Activated naive CD8-positive, alpha-beta T cell treated with anti-CD3 and anti-CD28 coated beads, Interleukin-2, amount 50 U/mL, for 16 hours (primary cell): ENCODE measurements around the gene SPOCD1.

ENCODE experiments used
- DNase-seq: peaks from one replicate; pipeline ENCODE4 v3.0.0-alpha.2; 2020; ENCODE audit warnings: low read depth, low spot score

SPOCD1 gene

DNA sequence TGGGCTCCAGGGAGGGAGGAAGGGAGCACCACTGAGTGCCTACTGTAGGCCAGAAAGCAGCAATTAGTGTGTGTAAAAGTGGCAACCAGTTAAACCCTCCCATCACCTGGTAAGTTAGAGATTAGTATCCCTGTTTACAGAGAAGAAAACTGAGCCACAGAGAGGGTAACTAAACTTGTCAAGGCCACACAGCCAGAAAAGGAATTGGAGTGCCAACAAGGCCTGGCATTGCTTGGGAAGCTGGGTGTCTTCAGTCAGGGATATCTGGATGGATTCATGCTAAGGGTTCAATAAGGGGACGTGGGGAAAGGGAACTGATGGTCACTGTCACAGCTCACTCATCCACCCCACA is 28.1 kb downstream of the SPOCD1 start:
- no peak for DNase-seq

DNA sequence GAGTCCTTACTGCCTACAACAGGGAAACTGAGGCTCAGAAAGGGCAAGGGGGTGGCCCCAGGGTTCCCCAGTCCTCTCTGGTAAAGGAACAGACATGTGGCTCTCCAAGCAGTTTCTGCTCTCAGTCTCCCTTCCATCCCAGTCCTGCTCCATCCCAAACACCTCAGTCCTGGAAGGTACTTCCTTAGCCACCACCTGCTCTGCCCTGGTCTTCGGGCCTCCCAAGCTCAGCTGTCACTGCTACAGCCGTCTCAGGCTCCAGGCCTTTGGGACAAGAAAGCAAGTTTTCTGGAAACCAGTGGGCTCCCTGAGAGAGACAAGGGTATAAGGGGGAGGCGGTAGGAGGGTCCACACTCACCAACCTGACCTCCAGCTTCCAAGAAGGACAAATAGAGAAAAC is 28.6 kb downstream of the SPOCD1 start:
- no peak for DNase-seq

DNA sequence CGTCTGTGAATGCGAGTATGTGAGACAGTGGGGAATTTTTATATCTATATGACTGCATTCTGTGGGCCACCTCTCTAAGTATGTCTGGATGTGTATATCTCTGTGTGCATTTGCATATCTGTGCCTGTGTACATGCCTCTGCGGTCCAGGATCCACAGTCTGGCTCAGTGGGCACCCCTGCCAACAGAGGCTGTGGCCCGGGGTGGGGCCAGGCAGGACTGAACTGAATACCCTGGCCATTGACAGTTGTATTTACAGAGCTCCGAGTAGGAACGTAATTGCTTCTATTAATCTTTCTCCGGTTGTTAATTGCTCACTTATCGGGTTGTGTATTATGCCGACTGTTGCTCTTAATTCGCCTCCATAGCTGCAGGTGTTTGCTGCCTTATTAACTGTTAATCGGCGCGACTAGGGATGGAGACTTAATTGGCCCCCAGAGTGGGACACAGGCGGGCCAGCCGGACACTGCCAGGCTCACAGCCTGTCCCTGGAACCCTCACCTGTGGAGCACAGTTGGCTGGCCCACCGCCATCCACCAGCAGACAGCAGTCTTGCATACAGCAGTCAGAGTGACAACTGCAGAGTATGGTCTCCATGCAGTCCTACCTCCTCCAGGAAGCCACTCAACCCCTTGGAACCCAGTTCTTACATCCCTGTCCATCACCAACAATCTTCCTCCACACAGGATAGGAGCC is 29.3 kb downstream of the SPOCD1 start:
- no peak for DNase-seq

DNA sequence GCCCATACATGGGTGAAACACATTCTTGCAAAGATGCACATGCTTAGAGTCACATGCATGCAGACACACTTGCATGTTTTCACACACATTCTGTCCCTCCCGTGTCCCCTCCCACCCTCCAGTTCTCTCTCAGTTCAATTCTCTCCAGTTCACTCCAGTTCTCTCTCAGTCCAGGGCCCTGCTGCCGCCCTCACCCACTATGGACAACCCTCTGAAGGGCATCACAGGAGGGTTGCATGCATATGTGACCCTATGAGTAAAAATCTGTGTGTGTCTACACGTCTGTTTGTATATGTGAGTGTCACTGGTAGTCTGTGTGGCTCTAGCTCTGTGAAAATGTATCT is 29.9 kb downstream of the SPOCD1 start:
- DNase-seq = no peak

DNA sequence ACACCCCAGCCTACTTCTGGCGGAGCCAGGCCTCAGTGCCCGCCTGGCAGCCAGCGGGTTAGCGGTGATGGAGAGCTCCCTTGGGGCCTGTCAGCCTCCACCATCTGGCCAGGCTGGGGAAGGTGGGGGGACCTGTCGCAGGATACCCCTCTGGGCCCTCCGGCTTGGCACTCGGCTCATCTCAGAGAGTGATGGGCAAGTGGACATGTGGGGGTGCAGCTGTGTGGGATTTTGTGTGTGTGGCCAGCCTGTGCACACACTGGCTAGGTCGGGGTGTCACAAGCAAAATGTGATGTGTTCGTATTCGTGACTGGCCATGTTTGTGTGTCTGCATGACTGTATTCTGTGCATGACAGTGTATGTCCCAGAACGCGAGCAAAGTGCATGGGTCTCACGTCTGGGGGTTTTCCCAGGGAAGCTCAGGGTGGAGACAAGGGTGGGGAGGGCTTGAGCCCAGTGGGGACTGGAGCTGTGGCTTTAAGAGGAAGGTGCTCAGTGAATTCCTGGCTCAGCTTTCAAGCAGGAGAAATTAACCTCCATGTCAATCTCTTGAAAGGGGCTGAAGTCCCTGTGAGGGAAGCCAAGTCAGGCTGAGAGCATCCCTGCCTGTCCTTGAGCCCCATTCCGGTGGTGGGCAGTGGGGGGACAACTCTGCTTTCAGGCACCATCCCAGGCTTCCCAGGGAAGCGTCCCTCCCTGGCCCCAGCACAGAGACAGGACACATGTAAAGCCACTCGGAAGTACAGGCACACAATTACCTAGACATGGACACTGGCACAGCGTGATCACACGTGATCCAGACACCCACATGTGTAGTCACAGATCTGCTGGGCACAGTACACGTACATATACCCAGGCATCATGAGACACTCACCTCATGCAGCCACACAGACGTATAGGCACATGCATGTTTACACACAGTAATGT is 30.5 kb downstream of the SPOCD1 start:
- DNase-seq = no peak

DNA sequence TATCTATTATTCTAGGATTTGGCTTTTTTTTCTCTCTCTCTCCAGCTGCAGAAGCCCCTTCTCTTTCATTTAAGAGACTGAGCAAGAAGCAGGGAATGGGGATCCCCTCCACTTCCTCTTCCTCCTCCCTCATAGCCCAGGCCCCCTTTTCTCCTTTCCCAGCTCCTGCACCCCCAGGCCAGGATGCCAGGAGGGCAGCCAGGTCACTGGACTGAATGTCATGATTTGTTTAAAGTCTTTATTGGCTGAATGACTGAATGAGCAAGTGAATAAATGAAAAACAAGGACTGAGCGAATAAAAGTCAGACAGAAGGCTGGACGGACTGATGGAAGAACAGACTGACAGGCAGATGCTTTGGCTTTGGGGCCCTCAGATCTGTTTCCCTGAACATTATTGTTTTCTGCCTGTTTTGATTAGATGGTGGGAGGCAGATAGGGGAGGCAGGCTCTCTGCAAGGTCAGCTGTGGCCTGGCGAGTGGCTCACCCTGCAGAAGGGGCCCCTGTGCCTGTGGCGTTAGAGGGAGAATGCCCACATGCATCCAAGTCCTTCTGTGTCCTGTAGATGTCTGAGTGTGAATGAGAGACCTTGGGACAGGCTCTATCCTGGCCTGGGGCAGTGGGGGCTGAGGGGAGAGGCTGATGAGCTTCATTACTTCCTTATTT is 31.3 kb downstream of the SPOCD1 start:
- no peak for DNase-seq

DNA sequence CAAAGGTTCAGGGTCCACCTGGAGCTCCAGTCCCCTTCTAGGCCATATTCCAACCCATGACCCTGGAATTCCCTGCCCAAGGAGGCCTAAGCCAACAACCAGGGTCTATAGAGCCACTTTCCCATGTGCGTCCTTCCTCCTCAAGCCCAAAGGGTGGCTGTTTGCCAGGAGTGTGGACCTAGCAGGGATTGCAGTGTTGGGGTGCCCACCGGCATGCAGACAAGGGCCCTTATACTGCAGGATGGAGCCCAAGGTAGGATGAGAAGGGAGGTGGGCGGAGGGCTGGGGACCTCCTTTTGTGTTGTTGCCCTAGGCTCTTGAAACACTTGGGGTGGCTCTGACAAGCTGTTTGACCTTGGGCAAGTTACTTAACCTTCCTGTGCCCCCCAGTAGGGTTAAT is 32.0 kb downstream of the SPOCD1 start:
- no peak for DNase-seq

DNA sequence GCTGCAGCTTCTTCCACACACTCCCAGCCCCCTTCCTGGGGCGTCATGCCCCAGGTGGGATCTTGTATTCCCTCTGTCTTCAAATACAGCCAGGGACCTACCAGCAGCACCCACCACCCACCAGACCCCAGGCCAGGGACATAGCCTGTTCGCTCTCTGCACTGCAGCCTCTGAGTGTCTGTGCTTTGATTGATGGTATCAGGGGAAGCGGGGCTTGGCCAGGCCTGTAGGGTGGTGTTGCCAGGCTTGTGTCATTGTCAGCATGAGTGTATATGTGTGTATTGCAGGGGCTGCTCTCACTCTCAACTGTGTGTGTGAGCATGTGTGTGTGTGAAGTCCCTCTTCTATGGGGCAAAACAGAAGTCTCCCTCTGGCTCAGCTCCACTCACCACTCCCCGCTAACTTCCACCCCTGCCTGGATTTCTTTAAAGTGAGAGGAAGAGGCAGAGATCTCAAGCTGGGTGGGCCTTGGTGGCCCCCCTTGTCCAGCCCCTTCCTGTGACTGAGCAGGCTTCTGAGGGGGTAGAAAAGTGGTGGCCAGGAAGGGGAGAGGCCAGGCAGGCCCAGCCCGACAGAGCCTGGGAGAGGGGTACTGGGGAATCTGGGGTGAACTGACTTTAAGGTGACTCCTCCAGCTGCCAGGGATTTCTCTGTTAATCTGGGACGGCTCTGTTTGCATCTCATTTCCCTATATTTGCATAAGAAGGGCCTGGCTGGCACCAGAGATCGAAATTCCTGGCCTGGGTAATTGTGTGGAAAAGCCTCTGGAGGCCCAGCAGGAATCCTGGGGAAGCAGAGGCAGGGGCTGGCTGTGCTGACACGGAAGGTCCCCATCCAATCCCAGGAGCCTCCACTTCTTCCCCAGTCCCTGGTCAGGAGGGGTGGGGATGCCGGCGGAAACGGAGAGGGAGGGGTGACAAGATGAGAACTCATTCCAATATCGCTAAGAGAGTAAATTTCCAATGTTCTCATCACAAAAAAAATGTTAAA is 33.1 kb downstream of the SPOCD1 start:
- DNase-seq = no peak

DNA sequence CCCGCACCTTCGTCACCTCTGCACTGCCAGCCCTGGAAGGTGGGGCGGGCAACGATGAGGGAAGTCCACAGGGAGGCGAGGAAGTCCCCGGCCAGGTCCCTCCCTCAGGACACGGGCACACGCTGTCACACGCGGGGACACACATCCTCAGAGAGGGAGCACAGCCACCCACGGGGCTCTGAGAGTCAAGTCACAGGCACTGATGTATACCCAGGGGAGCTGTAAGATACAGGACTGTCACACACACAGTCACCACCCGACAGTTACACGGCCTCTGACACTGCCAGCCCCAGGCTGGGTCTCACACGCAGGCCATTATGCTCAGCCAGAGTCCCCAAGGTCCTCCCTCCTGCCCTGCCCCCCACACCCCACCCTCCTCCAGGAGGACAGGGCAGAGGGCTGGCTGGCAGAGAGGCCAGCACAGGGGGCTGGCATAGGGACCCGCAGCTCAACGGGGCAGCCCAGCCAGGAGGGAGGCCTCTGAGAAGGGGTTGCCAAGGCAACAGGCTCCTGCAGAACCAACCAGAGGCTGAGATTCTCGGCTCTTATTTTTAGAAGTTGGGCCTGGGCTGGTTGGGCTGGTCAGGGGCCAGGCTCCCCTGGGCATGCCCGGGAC is 34.0 kb downstream of the SPOCD1 start:
- DNase-seq = no peak

DNA sequence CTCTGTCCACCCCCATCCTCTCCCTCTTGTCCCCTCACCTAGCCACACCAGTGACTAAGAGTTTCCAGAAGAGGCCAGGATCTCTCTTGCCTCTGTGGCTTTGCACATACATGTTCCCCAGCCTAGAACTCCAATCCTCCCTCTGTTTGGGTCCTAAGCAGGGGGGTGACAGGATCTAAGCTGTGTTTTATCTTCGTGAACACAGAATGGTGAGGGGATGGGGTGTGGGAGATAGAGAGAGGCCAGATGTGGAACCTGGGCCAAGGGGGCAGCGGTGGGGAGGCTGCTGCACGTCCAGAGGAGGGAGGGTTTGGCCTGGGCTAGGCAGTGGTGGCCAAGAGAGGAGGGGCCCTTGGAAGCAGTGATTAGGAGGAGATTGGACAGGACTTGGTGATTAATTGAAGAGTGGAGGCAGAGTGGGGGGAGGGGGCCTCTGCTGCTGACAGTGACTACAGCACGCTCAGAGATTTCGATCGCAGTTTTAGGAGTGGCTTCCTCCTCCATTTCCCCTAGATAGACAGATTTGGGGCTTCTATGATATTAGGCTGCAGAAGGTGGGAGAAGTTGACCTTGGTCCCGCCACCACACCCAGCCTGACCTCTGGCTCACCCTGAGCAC is 34.6 kb downstream of the SPOCD1 start:
- no peak for DNase-seq

DNA sequence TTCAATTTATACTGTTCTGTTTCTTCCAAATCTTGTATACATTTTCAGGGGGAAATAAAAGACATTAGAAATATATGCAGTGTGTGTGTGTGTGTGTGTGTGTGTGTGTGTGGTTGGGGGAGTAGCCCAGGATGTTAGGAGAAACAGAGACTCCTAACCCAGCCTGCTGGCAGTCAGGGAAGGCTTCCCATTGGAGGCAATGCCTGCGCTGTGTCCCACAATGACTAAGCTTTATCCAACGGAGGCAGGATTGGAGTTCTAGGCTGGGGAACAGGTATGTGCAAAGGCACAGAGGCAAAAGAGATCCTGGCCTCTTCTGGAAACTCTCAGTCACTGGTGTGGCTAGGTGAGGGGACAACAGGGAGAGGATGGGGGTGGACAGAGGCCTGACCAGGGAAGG is 35.2 kb downstream of the SPOCD1 start:
- no peak for DNase-seq

DNA sequence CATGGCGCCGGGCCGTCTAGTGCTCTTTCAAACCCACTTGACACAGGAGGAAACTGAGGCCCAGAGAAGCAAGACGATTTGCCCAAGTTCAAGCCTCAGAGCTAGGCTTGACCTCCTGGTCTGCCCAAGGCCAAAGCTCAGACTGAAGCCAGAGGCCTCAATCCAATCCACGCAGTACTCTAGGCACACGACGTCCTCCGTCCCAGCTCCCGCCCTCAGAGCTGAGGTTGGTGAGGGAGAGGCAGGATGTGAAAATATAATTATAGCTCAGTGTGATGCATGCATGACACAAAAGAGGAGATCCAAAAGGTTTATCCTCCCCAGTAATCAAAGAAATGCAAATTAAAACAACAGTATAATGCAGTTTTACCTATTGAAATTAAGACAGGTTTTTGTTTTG is 36.1 kb downstream of the SPOCD1 start:
- no peak for DNase-seq

DNA sequence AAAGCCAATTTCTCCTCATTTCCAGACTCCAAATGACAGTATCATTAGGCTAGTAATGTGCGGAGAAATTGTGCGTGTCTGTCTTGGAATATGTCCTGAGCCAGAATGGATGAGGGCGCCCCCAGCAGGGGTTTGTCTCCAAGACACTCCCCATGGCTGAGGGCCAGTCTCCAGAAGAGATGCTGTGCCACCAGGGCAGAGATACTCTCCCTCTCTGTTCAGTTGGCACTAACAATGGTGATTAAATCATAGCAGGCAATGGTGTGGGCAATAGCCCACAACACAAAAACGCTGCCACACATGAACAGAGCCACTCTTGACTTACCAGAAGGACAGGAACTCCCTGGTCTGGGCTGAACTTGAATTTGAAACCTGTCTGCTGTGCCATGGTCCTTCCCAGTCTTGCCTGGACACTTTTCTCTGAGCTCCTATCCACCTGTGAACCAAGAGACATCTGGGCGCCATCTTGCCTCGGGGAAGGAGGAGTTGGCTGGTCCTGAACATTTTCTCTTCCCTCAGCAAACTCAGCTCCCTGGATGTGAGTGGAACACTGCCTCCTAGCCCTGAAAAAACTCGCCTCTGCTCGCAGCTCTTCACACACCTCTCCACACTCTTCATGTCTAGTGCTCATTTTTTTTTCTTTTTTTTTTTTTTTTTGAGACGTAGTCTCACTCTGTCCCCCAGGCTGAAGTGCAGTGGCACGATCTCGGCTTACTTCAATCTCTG is 36.9 kb downstream of the SPOCD1 start:
- DNase-seq = no peak

DNA sequence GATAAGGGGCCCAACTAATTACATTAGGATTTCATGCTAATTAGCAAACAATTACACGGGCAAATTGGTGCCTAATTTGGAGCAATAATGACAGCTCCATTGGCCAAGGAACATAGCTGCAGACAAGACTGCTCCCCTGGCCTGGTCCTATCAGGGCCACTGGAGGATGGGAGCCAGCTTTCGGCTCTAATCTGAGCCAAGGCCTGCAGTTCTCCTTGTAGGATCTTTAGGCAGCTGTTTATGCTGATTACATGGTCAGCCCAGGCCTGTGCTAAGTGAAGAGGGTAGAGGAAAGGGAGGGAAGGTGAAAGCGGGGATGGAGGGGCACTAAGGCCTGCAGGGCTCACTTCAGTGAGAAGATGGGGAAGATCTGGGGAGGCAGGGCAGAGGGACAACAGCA is 39.3 kb downstream of the SPOCD1 start:
- DNase-seq = no peak

DNA sequence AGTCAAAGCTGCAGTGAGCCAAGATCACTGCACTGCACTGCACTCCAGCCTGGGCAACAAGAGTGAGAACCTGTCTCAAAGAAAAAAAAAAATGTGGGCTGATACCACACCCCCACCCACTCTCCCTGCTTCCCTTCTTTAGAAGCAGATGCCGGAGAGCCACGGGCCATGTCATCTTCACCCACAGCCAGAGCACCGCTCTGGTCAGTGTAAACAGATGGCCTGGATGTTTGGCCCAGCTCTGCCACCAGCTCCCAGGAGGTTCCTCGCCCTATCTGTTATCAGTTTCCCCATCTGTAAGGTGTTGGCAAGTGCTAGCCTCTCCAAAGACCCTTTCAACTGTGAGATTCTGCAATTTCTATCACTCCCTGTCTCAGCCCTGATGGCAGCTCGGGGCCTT is 39.8 kb downstream of the SPOCD1 start:
- DNase-seq = no peak

DNA sequence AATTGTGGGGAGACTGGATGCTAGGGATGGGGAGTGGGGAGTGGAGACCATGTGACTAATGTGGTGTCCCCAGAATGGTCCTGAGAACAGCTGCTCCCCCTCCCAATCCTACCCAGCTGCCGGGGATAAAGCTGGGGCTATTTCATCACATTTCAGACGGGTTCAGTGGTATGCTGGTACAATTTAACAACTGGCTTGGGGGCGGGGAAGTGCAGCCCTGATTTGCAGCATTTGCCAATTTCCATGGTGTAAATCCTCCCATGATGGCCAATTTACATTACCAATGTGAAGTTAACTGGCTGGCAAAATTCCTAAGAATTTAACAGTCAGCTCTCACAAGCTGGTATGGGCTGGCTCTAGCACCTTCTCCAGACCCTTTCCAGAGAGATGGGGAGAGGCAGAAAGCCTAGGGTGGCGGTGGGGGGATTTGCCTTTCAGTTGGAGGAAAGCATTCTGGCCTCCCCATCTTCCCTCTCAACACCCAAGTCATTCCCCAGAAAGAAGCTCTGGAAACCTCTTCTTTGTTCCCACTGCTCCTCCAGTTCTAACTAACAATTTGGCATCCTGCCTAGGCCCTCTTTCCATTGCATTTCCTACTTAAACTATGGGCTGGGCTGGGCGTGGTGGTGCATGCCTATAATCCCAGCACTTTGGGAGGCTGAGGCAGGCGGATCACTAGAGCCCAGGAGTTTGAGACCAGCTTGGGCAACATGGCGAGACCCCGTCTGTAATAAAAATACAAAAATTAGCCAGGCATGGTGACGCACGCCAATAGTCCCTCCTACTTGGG is 40.4 kb downstream of the SPOCD1 start:
- DNase-seq = no peak

DNA sequence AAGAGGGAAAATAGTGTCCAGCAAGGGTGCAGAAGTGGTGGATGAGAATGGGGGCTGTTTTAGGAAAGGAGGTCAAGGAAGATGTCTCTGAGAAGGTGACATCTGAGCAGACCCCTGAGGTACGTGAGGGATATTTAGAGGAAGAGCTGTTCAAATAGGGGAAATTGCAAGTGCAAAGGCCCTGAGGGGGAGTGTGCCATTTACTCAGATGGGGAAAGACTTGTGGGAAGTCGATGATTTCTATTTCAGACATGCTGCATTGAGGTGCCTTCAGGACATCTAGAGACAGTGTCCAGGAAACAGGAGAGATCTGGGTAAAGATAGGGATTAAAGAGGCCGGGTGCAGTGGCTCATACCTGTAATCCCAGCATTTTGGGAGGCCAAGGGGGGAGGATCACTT is 41.3 kb downstream of the SPOCD1 start:
- no peak for DNase-seq

DNA sequence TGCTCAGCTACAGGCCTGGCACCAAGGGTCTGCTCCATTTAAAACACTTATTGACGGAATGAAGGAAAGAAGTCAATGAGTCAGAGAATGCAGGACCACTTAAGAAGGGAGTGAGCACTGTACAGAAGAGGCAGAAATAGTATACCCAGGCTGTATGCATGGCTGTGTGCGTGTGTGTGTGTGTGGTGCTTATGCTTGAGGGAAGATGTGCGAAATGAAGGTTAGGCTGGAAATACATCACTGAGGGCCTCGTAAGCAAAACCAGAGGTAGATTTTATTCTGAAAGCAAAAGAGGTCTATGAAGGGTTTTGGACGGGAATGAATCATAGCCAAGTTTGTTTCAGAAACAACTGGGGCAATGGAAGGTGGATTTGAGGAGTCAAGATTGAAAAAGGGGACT is 42.0 kb downstream of the SPOCD1 start:
- DNase-seq = no peak

DNA sequence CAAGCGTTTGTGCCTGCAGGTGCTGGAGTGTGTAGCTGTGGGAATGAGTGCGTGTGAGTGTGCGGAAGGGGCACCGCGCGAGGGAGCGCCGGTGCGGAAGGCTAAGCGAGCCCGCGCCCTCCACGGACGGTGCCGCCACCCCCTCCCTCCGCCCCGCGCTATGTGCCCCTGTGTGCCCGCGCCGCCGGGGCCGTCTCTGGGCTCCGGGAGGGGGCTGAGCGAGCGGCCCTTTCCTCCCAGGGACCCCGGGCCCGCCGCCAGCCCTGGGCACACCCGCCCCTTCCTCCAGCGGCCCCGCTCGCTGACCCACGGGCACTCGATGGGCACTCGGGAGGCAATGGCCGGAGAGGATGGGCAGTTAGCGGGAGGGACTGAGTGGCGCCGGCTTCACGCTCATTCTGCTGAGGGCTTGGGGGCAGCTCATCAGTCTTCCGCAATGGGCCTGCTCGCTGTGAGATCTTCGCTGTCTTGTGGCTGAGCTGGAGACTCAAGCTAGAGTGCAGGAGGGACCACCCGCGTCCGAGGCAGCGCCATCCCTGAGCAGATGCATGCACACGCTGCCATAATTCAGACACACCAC is 43.1 kb downstream of the SPOCD1 start:
- DNase-seq = no peak
